Stimulated activated CD8-positive, alpha-beta memory T cell treated with anti-CD3 and anti-CD28 coated beads, Interleukin-4, amount 100 ng/mL, for 4 hours (primary cell): ENCODE measurements around the gene SOX6.
"Not testable (repeated sequence)": the region's sequence is repeated elsewhere in the genome, so short reads cannot be mapped to it uniquely, and the experiment has no call there.

Experiments used
- DNase-seq, 2 donors: peaks; one replicate each; pipeline ENCODE4 v3.0.0-alpha.2; 2020; ENCODE audit warnings: low read depth in 2 of 2, low spot score in 1 of 2

SOX6 gene

DNA sequence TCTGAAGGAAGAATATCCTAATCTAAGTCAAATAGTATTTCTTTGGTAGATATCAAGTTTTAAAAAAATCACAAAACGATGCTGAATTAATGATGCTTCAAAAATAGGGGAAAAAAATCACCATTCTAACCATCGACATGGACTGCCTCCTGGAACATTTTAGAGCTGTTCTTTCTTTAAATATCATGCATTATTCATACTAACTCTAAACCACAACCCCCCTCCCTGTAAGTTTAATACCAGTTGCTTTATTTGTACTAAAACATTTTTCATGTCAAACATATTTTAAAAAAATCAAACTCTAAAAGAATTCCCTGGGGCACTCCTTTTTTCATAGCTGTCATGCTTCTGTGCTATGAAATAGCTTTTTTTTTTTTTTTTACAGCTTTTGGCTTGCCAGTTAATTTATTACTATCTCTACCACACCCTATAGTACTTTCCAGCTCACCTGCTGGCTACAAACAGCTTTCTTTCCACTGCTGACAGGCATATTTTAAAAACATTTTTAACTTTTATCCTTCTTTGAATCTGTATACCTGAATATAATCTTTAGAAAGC is 256.9 kb downstream of the SOX6 start:
- DNase-seq: no peak

DNA sequence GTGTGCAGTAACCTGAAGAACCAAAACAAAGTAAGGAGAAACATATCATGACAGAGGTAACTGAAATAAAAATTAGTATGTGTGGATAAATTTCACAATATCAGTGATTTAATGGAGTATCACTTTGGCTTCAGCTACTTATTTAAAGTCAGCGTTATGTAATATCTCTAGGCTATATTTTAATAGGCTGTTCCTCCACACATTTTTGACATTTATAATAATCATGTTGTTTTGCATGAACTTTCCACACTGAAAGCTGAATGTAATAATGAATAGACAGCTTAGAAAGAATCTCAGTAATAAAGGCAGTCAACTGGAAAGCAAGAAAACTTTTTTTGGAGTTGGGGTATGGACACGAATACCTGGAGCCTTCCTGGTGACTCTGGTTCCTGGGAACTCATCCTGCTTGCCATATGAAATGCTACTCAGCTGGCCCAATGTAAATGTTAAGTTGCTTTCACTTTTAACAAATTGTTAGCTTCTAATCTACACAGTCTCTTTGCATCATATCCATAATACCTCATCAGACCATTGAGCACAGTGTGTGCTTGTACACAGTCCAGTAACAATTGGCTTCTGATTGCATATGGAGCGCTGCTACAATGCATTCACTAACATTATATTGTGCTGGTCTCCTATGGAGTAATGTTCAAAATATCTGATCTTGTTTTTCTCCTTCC is 257.7 kb downstream of the SOX6 start:
- DNase-seq: no peak

DNA sequence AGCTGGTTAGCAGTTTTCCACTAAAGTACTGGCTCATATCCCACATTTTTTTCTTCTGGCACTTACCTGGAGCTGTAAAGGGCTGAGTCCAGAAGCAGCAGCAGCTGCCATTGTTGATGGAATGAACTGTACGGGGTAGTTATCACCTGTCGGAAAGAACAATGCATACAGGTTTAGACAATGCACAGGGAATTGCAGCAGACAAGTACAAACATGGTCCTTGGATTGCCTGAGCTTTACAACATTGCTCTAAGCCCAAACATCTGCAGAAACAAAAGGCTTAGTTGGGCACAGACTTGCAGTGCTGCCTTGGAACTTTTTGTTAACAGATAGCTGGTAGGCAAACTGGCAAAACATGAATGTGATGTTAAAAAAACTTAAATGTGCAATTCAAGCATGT is 258.8 kb downstream of the SOX6 start:
- DNase-seq: no peak

DNA sequence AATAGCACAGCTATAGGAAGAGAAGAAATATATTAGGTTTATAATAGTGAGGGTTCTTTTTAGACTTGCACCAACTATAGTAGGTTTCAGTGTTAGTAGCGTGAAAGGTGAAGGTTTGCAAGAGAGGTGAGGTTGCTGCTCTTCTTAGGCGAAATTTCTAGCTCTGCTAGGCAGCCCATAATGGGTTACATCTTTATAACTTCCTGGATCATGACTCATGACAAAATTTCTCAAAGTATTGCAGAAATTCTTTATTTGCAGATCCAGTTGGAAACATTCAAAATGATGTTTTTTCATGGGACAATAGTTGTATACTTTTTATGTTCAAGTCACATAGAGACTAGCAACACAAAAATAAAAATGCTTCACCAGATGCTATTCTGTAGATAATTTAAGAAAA is 260.0 kb downstream of the SOX6 start:
- DNase-seq: no peak

DNA sequence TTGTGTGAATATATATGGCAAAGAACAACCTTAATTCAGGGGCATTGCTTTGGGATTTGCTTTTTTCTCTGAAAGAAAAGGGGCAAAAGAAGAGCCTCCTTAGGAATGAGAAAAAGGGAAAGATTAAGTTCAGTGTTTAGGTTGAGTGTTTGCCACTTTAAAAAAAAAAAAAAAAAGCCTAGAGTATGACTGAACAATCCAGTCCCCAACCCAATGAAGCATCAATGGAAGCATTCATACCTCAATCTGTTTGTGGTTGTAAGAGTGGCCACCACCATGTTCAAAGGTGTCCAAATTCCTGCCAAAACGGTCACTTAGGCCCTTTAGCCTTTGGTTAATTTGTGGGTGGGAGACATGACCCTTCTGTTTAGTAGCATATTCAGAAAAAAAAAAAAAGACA is 260.6 kb downstream of the SOX6 start:
- DNase-seq: no peak

DNA sequence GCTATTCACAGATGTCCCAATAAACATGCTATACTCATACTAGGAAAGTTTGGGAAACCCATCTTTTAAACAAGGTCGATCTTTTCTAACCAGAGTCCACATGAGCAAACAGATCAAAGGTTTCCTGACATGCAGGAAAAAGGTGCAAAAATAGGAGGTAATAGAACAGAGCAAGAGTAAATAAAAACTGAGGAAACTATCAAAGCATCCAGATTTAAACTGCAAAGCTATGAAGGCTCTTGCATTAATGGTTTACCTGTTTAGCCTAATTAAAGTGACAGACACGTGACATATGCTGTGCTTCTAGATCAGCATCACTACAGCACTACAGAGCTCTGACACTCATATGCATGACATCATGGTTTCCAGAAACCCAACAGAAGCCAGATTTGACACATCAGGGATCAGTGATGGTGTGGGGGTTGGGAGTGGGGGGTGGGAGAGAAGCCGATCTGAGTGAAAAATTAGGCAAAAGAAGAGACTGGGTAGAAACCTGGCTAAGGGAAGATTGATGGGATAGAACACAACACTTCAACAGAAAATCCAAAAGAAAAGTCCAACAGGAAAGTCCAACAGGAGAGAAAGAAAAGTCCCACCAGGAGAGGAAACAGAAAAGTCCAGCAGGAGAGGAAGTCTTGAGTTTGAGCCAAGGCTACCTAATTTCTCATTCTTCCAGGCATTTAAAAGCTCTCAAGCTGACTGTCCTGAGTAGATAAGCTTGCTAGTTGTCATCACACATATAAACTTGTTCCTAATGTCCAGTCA is 262.3 kb downstream of the SOX6 start:
- DNase-seq: no peak

DNA sequence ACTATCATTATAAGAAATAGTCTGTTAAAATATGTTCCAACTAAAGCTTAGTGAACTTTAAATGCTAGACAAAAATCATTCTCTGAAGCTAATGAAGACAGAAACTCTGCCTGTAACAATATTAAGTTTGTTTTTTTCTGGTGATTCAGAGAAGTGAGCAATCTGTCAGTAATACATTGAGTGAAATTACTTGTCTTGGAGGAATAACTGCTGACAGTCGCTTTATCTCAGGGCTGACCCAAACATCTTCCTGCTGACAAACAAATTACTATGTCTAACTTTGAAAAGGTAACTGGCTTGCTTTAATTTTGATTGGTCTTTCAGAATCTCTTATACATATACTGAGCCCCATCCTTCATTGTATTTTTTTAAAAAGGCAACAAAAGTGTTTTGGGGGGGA is 264.5 kb downstream of the SOX6 start:
- DNase-seq: no peak

DNA sequence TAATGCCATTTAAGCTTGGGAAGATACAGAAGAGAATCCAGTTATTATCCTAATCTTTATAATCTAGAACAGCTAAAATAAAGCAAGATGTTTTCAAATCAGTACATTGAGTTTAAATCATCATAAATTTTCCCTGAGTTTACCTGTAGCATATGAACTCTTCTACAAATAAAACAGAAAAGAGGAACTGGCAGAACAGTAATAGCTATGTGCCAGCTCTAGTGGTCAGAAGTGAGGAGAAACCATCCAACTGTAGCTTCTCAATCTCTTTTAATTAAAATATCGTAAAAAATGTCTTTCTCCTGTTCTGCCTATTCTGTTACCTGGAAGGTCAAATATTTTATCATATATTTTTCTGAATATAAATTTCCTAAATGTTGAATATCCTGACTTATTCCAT is 266.9 kb downstream of the SOX6 start:
- no peak for DNase-seq

DNA sequence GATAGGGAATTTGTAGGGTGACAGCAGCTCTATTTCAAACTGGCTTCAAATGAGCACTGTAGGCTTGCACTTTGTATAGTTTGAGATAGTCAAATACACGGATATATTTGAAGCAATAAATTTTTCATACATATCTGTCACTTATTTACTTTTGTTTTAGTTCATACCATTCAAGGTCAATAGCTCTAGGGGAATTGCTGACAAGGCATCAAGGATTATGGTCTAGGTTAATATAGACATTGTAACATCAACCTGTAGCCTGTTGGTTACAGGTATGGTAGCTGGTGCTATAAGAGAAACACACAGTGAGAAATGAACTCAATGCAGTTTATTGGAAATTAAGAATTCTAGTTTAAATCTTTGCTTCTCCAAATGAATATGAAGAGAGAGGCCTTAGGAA is 267.6 kb downstream of the SOX6 start:
- no peak for DNase-seq

DNA sequence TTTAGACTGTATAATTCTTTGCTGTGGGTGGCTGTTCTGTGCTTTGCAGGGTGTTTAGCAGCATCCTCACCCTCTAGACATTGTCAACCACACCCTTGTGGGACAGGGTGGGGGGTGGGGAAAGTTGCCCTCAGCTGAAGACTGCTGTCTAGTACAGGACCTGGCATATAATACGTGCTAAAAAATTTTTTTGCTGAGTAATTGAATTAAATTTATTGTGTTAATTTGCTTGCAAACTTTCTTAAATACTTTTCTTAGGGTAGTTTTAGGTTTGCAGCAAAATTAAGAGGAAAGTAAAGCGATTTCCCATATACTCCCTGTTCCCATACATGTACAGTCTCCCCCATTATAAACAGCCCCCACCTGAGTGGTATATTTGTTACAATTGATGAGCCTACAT is 268.5 kb downstream of the SOX6 start:
- DNase-seq: no peak

DNA sequence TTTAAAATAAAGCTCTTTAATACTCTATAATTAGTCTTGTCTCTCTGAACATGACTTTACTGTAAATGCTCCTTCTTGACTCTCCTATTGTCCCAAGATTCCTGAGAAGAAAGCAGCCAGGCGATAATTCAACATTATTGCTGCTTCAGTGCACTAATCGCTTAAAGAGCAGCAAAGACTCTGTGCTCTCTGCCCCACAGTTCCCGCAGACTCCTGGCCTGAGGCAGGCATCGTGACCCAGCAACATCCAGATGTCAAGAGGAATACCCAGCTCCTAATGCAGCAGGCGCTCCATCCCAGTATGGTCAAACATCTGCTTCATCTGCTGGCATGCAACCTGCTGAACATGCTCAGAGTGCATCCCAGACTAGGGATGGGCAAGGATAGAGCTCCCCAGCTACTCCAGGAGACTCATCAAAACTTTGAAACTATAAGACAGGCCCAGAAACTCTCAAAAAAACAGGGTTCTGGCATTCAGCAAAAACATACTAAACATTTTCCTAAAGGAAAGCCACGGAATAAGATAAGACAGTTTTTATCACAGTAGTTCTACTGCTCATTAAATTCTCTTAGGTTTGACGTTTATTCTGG is 270.0 kb downstream of the SOX6 start:
- DNase-seq: no peak

DNA sequence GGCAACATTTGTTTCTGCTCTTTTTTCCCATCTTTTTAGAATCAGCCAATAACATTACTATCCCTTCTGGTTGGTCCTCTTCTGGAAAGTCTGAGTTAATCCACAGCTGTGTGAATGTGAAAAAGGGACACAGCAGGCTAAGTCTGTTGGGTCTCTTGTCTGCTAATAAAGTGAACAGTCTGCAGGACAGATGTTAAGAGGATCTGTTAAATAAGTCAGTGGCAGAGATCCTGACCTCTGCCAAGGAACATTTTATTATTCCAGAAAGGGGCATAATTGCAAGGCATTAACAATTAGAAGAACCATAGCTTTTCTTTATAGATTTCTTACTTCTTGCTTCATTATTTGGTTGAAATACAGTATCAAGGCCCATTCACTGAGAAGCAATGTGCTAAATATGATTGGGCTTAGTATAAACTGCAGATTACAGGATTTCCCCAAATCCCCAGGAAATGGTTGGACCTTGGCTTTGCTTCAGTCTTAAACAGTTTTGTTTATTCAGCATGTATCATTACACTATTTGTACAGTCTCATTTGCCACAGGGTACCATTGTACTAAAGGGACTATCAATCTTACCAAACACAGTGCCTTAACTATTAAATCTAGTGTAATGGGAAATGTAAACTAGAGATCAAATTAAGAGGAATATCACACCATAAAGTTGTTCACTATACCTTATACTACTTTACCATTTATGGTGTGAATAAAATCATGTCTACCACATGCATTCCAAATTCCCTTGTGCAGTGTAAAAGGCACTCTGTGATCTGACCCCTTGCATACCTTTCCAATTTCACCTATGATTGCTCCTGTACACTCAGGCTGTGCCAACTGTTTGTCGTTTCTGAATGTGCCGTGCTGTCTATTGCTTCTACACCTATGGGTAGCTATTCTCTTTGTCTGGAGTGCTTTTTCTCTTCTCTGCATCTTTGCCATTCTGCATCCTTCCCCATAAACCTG is 274.0 kb downstream of the SOX6 start:
- DNase-seq: no peak

DNA sequence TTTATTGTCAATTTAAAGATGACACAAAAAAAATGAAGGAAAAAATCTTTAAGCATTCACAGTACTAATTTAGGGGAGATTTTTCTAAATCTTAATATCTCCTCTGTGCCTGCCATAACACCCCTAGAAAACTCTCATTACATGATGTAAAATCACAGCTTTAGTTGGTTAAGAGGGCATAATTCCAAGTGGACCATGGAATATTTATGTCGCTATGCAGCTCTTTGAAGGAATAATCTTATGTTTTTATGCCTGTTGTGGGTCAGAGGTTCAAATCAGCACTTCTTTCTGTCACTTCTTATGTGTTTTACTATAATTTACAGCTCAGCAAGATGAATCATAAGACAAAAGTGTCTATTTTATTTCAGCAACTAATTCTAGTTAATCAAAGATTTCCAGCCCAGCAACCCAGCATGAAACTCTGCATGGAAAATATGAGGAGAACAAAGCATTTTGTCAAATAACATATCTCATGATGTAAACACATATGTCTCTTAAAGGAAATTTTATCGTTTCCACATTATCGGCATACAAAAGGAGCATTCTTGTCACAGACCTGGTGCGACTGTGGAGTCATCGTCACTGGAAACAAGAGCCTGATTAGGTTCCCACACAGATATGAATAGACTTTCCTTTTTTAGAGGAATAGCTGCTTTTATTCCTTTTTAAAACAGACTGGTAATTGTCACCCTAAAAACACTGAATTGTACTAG is 274.8 kb downstream of the SOX6 start:
- DNase-seq: no peak

DNA sequence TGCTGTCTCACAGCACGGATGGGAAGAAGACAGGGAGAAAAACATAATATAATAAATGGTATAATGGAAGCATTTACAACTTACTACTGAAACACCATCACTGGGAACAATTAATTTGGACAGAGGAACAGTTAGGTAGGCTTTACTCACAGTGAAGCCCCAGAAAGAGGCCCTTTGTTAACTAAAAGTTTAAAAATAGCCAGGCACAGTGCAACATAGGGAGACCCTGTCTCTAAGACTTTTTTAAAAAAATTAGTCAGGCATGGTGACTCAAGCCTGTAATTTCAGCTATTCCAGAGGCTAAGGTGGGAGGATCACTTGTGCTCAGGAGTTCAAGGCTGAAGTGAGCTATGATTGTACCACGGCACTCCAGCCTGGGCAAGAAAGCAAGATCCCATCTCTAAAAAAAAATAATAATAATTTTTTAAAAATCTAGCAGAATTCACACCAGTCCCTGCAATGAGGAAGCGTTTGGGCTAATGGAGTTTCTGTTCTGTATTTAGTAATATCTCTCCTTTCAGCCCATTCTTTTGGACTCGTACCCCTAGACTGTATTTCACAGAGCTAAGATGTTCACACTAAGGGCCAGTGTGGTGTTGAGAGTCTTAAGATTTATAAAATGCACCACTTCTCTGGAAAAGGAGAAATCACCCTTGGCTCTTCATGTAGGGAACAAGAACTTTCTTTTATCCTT is 275.5 kb downstream of the SOX6 start:
- no peak for DNase-seq

DNA sequence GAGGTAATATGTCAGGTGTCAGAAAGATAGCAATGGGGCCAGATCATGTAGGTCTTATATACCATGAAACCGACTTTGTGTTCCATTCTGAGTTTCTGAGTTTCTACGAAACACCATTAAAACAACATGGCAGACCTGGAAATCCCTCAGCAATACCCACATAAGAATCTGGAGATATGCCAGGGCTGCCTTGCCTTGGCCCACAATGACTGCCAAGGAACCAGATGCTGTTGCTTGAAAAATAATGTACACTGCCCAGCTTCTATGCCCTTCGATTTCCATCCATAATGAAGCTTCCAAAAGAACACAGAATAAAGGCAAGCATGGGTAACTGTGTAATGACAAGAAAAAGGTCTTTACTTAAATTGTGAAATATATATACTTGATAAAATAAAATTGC is 277.4 kb downstream of the SOX6 start:
- DNase-seq: no peak

DNA sequence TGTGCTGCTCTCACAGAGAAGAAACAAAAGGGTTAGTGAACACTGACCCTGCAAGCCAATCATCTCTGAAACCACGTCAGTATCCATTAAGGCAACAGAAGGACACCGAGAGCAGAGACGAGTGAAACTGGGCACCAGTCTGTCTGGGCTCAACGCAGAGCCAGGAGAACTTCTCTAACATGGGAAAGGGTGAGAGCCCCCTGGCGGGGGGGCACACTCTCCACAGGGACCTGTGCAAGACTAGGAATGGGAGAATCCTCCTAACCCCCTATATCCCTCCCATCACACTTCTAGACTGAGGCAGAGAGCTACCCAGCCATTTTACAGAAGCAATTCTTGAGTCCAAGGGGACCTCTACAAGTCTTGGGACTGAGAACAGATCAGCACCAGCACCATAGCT is 285.8 kb downstream of the SOX6 start:
- no peak for DNase-seq

DNA sequence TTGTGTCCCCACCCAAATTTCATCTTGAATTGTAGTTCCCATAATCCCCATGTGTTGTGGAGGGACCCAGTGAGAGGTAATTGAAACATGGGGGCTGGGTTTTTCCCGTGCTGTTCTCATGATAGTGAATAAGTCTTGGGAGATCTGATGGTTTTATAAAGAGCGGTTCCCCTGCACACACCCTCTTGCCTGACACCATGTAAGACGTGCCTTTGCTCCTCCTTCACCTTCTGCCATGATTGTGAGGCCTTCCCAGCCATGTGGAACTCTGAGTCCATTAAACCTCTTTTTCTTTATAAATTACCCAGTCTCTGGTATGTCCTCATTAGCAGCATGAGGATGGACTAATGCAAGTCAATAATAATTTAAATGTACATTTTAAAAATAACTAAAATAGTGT is 289.1 kb downstream of the SOX6 start:
- not testable (repeated sequence) for DNase-seq

DNA sequence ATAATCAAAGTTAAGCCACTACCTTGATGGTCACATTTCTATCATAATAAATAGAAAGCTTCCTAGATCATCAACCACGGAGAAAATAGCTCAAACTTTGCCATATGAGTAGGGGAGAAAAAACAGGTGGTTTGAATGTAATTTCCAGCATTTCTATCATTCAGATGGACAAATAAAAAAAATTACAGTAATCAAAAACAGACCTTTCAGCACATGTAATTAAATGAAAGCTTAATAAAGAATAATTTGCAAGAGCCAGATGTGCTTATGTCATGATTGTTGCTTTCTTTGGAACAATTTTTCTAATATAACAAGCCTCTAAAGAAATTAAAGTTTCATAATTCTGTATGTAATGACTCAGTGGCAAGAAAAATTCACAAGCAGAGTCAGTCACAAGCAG is 297.0 kb downstream of the SOX6 start:
- no peak for DNase-seq

DNA sequence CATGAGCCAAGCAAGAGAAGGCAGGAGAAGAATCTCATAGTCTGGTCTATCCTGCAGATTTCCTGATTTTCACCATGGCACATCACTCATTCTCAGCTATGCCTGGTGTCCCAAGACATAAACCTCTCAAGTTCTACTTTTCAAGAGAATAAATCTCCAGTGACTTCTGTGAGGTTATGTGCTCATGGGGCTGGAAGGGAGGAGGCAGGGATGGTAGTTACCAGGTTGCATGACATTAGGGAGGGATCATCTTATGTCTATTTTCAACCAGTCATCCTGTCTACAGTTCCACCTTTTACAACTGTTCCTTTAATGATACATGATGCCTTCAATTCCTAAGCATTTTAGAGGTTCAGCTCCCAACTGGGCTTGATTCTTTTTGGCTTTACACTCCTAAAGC is 297.7 kb downstream of the SOX6 start:
- DNase-seq: no peak

DNA sequence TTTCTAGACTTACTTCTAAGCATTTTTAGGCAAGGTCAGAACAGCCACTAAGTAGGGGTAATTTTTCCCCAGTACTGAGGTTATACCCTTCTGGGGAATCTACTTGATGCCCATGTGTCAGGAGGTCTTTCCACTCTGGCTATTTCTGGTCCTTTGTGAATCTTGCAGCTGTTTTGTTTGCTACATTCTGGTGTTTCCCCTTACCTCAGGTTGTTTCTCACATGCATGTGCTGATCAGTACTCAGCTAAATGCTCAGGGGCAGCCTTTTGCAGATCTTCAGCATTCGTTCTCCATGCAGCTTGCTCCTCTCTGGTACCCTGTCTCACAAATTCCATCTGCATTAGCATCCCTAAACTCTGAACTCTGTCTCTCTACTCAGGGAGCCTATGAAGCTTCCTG is 303.6 kb downstream of the SOX6 start:
- no peak for DNase-seq
